Midbrain (tissue), 1 donor: ENCODE results near the gene ZNF609.
A peak's percentile ranks its signal among the peaks of the same experiment; 100 is the strongest.
"Not testable (repeated sequence)": the region's sequence is repeated elsewhere in the genome, so short reads cannot be mapped to it uniquely, and the experiment has no call there.

Experiments used
- DNase-seq: peaks from one replicate; lab custom pipeline; 2025; lab: John Stamatoyannopoulos, UW

ZNF609 gene

GRCh38 chr15:64586259-64586870 lies 126.0 kb downstream of the ZNF609 start:
- no peak for DNase-seq

- DNase-seq = no peak
These were observed 126.6 kb downstream of the ZNF609 start for GRCh38 chr15:64586984-64587383.

DNA sequence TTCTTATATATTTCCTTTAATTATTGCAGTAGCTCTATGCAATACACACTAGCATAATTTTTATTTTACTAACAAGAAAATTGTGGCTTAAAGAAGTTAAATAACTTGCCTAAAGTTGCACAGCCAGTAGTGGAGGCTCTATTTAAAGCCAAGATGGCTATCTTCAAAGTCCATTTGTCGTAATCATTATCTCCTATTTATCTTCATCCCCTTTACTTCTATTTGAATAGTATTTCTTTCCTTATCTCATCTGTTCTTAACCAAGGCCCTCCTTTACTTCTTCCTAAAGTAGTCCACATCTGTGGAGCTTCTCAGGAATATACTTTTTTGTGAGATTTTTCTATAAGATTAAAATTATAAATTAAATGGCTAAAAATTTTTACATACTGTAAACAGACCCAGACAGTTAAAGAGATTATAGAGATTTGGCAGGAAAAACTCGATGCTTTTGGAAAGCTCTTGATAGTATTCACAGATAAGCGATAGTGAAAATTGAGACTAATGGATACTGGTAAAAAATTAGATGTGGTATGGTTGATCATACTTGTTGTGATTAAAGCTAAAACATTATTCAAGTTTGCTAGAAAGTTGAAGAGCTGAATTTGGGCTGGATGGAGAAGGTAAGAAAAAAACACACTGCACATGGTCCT lies 129.2 kb downstream of the ZNF609 start:
- DNase-seq = no peak

GRCh38 chr15:64592845-64593244 lies 132.5 kb downstream of the ZNF609 start:
- not testable (repeated sequence) for DNase-seq

DNA sequence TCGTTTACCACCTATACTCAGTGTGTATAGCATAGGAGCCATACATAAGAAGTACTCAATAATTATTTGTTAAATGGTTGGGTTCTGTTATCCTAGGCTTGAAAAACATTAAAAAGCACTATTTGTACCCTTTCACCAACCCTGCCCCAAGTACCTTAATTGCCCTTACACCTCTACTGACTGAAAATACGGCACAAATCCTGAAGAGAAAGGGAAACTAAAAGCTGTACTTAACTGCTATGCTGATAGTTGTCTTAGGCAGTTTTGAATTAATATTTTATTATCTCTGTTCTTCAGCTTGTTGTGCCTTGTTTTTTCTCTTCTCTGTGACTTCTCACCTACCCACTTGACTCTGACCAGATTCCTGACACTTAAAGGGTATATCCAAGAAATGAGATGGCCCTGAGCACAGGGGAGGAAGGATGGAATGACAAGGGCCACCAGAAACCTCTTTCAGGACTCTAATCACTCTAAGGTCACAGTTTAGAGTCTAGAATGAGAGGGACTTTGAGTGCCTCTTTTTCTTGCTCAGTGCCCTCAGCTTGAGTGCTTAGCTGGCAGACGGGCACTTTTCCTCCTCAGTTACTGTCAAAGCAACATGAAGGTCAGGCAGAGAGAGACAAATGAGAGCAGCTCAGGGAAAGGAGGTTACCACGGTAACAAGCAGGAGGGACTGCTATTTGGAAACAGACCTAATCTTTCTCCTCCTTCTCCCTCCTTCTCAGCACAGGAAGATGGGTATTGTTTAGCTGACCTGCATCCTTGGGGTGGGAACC lies 136.5 kb downstream of the ZNF609 start:
- DNase-seq = peak; percentile 66

DNA sequence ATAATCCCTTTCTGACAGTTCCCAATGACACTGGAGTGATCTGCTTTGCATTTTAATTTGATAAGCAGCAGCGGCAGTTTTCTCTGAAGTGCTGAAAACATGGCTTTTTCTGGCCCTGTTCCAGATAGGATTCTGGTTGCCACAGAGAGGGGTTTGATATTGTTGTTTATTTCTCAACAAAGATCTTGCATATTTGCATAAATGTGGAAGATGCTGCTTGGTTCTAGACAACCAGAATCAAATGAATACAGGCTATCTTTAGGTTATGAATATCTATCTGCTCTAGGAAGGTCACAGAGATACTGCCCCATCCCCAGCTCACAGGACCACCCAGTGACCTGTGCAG lies 137.1 kb downstream of the ZNF609 start:
- DNase-seq = peak; percentile 66

- no peak for DNase-seq
These were observed 138.8 kb downstream of the ZNF609 start for GRCh38 chr15:64599226-64599625.

DNA sequence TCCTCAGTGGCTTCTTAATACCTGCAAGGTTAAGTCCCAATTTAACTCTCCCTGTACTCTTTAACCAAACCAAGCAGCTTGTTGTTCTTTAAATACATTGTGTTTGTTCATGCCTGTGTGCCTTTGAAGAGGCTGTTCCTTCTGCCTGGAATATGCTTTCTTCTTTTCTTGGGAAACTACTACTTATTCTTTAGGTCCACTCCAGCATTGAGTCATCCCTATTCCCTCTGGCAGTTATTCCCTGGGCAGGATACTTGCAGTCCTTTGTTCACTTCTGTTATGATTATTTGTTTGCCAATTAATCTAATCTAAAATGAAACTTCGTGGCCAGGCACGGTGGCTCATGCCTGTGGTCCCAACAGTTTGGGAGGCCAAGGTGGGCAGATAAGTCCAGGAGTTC lies 139.3 kb downstream of the ZNF609 start:
- no peak for DNase-seq

GRCh38 chr15:64600794-64601193 lies 140.4 kb downstream of the ZNF609 start:
- no peak for DNase-seq

- DNase-seq = no peak
These were observed 143.9 kb downstream of the ZNF609 start for GRCh38 chr15:64604319-64604718.

GRCh38 chr15:64607416-64607815 lies 147.0 kb downstream of the ZNF609 start:
- not testable (repeated sequence) for DNase-seq

GRCh38 chr15:64610257-64610919 lies 150.0 kb downstream of the ZNF609 start:
- no peak for DNase-seq

- DNase-seq = no peak
These were observed 150.8 kb downstream of the ZNF609 start for GRCh38 chr15:64611085-64611725.

- DNase-seq = no peak
These were observed 154.1 kb downstream of the ZNF609 start for GRCh38 chr15:64614519-64614918.

GRCh38 chr15:64617727-64618126 lies 157.3 kb downstream of the ZNF609 start:
- no peak for DNase-seq

- DNase-seq = no peak
These were observed 157.8 kb downstream of the ZNF609 start for GRCh38 chr15:64618138-64618537.

DNA sequence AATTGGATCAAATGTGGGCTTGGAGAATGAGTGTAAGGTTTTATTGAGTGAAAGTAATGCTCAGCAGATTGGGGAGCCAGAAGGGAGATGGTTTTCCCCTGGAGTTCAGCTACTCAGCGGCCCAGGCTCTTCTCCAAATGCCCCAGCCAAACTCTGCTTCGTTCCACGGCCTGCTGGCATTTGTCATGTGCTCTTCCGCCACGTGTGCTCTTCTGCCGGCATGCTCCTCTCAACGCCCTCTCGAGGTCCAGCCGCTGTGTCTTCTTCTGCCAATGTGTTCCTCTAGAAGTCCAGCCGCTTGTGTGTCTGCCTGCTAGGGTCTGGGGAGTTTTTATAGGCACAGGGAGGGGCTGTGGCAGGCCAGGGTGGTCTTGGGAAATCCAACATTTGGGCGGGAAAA lies 158.2 kb downstream of the ZNF609 start:
- DNase-seq = no peak

DNA sequence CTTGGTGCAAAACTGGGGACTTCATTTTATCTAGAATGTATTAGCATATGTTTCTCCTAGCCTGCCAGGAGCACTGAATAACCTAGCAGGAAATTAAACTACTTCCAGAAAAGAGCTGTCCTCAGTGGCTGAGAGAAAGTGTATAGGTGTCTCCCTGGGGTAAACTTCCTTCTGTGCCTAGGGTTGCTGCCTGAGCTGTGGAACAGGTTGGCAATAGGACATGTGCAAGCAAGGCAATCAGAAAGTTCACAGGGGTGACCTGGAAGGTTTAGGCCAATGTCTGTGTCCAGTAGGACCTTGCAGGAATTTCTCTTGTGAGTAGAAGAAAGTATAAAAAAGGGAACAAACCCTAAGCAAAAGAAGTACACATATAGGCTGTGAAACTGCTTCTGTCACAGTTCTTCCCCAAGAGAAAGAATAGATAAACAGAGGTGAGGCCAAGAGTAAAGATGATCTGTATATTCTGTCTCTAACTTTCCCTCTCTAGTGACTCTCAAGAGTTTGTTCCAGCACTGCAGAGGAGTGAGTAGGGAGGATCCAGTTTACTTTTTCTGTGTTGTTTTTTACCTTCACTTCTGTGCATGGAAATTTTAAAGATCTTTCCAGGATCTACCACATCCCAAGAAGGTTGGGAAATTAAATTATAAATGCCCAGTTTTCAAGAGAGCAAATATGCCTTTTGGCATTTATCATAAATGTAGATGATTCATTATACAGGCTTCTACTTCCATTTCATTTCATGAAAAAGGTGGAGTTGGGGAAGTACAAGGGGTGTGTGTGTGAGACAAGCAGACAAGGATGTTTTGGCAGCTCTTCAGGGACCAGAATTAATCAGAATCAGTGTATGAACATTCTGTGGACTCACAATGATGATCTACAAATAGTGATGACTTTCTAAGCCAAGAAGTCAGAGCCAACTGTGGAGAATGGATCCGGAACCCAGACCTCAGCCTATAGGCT lies 159.8 kb downstream of the ZNF609 start:
- DNase-seq = no peak

GRCh38 chr15:64621056-64621455 lies 160.7 kb downstream of the ZNF609 start:
- no peak for DNase-seq

- no peak for DNase-seq
These were observed 162.3 kb downstream of the ZNF609 start for GRCh38 chr15:64622410-64623260.
